Breast epithelium (tissue), 3 donors: ENCODE results near the gene OR1A2.

Experiments
- POLR2A ChIP-seq: fragments of 450-650 bp; IDR thresholded peaks from one replicate; pipeline ENCODE4 v1.6.1; 2016; ENCODE audit warnings: antibody characterized with exemption, mild to moderate bottlenecking, moderate library complexity
- POLR2AphosphoS5 ChIP-seq, 3 donors: sonication (generic); formaldehyde crosslinking; IDR thresholded peaks; one replicate each; pipeline ENCODE4 v1.6.1; 2017; ENCODE audit warnings: antibody characterized with exemption in 3 of 3
- TF ChIP-seq, protein P1 (sequence below), 3 donors: fragments of 450-650 bp; IDR thresholded peaks; one replicate each; pipeline ENCODE4 v1.5.1; 2016 to 2017; ENCODE audit warnings: antibody characterized with exemption in 3 of 3, mild to moderate bottlenecking in 3 of 3, moderate library complexity in 3 of 3

GRCh38 chr17:3213001-3213400 lies 15.7 kb downstream of the OR1A2 start:
- TF ChIP-seq POLR2AphosphoS5 (IDR thresholded peaks at IDR 0.05), result no peak
- TF ChIP-seq, protein P1, sequence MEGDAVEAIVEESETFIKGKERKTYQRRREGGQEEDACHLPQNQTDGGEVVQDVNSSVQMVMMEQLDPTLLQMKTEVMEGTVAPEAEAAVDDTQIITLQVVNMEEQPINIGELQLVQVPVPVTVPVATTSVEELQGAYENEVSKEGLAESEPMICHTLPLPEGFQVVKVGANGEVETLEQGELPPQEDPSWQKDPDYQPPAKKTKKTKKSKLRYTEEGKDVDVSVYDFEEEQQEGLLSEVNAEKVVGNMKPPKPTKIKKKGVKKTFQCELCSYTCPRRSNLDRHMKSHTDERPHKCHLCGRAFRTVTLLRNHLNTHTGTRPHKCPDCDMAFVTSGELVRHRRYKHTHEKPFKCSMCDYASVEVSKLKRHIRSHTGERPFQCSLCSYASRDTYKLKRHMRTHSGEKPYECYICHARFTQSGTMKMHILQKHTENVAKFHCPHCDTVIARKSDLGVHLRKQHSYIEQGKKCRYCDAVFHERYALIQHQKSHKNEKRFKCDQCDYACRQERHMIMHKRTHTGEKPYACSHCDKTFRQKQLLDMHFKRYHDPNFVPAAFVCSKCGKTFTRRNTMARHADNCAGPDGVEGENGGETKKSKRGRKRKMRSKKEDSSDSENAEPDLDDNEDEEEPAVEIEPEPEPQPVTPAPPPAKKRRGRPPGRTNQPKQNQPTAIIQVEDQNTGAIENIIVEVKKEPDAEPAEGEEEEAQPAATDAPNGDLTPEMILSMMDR (IDR thresholded peaks at IDR 0.05), result no peak
- TF ChIP-seq POLR2A, result no peak
